Caki2 (cell line): ENCODE data around the gene TMEM198. TPM values are rescaled to one million over a fixed set of nuclear protein-coding genes. Genes with fewer than 3 reads are reported as not detected.

Experiments
- DNase-seq: peaks from one replicate; pipeline ENCODE4 v3.0.0-alpha.2; 2015; ENCODE audit warnings: low read depth
- in situ Hi-C: cut with HindIII; loops from 2 replicates; pipeline ENCODE4 v1.10.0; 2016; ENCODE audit warnings: low sequenced_read_pairs, low pct_unique_long_range_greater_than_20kb, mixed read lengths
- total RNA-seq: library from RNA; depleted of rRNA; stranded (reverse); fragments of >200 nt; shearing (Covaris generic); gene quantifications from 2 replicates; pipeline ENCODE4 v1.2.3, GENCODE V29; 2014; ENCODE audit warnings: low replicate concordance

Gene TMEM198
- total RNA-seq, 1 experiment from 2014 or later: 4.5 TPM

DNA sequence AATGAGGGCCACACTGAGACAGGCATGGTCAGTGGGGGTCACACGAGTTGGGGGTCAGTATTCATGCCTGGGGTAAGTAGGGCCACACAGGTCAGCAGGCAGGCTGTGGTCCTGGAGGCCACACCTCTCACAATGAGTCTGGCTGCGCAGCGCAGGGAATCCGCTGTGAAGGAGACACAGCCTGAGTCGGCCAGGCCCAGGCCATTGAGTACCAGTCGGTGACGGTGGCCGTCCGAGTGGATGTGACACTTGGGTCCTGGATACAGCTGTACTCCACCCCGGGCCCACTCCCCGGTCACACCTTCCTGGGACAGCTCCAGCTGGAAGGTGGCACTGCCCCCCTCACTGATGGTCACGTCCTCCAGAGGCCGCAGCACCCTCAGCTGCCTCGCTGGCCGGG is 10.5 kb downstream of the TMEM198 start:
- DNase-seq: no peak
- in situ Hi-C loops: no loop called here

DNA sequence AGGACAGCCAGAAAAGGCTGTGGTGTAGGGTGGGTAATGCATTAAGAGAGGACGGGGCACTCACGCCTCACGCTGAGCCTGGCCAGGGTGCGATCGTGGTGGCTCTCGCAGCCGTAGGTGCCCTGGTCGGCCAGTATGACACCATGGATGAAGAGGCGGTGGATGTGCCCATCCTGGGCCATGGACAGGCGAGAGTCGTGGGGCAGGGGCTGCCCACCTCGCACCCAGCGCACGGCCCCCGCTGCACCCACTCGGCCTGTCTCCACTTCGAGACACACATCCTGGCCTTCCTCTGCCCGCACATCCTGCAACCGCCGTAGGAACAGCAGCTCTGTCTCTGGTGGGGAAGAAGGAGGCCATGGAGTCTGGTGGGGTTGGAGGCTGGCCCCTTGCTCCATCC is 12.1 kb downstream of the TMEM198 start:
- in situ Hi-C loops: no loop called here

DNA sequence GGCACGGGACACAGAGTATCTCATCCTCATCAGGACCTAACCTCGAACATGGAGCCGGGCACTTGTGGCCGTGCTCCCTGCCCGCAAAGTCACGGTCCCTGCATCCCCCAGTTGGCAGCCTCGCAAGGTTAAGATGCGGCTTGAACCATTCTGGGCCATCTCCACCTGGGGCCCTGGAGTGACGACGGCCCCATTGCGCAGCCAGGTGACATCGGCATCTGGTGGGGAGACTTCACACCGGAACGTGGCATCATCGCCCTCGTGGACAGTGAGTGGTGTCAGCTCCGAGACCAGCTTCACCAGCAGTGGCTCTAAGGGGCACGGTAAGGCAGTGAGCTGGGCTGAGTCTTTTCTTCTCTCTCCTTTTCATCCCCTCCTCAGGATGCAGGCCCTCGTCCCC is 12.6 kb downstream of the TMEM198 start:
- no peak for DNase-seq
- in situ Hi-C loops: no loop called here

More for the DNA sequence above, 12.1 kb downstream of the TMEM198 start:
- DNase-seq: no peak

DNA sequence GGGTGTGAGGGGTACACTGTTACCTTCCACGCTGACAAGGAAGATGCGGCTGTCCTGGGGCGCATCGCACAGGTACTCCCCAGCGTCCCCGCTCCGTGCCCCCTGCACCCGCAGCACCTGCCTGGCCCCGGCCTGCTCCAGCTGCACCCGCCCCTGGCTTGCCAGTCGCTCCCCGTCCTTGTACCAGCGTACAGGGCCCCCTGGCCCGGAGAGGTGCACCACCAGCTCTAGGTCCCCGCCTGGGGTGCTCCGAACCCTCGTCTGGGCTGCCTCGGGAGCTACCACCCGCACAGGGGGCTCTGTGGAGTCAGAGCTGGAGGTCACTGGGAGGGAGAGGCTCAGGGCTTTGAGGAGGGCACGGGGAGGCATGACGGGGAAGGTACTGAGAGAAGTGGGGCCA is 13.5 kb downstream of the TMEM198 start:
- DNase-seq: no peak
- in situ Hi-C loops: no loop called here

DNA sequence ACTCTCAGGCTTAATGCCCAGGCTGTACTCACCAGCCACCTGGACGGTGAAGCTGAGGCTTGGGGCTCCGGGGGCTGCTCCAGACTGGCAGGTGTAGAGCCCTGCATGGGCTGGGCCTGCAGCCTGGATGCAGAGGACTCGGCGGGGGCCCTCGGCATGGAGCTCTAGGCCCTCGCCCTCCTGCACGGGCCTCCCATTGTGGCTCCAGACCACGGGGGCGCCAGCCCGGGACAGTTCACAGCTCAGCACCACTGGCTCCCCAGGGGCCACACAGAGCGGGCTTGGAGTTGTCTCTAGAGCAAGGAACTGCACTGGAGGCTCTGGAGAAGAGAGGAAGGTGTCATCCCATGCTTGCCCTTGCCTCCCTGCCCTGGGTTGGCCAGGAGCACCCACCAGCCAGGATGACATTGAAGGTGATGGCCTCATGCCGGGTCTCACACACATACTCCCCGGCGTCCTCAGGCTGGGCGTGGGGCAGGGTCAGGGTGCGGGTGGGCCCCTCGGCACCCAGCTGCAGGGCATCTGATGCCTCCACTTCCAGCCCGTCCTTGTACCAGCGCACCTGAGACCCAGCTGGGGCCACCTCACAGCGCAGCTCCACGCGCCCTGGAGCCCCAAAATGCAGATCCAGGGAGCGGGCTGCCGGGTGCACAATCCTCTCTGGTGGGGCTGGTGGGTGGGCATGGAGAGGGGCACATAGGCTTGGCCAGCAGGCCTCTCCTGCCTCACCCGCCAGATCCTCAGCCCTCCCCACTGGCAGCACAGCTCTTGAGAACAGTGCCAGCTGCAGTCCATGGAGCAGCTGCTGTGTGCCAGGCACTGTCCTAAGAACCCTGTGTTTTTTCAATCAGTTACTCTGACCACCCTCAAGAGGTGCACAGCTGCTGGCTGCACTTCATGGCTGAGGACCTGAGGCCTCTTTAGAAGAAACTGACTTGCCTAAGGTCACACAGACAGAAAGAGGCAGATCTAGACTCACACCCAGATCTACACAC is 14.3 kb downstream of the TMEM198 start:
- in situ Hi-C loops: no loop called here
- no peak for DNase-seq

DNA sequence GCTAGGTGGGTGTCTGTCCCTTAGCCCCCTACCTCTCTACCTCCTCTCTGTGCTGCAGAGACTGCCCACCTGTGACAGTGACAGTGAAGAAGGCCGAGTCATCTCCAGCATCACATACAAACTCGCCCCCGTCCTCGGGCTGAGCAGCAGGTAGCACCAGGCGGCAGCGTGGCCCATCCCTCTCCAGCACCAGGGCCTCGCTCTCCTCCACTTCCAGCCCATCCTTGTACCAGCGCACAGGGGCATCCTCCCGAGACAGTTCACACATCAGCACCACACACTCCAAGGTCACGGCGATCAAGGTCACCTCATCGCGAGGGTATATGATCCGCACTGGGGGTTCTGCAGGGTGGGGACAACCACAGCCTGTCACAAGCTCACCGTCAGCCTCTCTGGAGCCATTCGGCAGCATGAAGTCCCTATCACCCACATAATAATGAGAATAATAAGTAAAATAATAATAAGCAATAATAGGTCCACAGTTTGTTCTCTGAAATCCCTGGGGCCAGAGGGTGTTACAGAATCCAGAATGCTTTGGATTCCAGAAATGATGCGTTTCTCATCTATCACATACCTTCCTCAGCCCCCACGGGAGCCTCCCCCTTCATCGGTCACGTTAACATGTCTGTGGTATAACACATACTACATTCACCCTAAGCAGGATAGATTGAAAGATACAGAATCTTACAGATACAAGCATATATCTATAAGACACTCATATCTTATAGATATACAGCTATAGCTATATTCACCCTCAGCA is 15.5 kb downstream of the TMEM198 start:
- no peak for DNase-seq
- in situ Hi-C loops: no loop called here

DNA sequence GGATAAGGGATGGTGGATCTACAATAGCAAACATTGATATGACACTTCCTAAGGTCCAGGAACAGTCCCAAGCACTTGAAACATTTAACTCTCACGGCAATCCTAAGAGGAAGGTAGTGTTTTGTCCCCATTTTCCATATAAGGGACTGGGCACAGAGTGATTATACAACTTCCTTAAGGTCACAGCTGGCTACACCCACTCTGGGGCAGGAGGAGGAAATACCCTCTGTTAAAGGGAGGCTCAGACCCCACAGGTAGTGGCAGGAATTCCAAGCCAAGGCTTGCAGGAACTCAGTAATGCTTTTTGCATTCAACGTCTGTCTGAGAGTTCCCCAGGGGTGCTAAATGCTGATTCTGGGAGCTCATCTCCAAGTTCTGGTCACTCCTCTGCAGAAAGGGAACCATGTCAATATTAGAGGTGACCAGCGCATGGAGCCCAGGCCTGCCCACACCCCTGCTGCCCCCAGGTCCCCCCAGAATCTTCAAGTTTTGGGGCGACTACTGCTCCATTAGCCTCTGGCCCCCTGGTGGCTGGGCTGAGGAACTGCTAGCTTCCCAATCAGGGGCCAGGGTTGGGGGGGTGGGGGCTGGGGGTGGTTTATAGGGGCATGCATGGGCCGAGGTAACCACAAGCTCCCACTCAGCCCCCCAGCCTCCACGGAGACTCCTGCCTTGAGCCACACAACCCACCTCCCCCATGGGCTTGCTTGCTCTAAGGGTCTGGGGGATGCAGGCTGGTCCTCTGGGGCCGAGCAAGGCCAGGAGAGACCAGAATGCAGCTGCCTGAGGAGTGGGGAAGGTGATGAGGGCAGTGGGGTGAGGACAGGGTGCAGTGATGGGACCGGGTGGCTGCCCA is 16.4 kb downstream of the TMEM198 start:
- DNase-seq: no peak
- in situ Hi-C loops: no loop called here

DNA sequence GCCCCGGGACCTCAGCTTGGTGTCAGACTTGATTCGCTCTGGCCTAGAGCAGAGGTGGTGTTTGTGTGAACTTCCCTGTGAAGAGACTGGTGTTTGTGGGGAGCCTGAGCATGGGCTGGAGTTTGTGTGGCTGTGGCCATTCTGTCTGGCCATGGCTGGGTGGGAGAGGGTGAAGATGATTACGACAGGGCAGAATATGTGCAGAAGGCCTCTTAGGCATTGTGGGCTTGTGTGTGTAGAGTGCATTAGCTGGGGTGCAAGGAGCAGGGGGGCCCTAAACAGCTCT is 17.0 kb downstream of the TMEM198 start:
- in situ Hi-C loops: no loop called here
- no peak for DNase-seq

DNA sequence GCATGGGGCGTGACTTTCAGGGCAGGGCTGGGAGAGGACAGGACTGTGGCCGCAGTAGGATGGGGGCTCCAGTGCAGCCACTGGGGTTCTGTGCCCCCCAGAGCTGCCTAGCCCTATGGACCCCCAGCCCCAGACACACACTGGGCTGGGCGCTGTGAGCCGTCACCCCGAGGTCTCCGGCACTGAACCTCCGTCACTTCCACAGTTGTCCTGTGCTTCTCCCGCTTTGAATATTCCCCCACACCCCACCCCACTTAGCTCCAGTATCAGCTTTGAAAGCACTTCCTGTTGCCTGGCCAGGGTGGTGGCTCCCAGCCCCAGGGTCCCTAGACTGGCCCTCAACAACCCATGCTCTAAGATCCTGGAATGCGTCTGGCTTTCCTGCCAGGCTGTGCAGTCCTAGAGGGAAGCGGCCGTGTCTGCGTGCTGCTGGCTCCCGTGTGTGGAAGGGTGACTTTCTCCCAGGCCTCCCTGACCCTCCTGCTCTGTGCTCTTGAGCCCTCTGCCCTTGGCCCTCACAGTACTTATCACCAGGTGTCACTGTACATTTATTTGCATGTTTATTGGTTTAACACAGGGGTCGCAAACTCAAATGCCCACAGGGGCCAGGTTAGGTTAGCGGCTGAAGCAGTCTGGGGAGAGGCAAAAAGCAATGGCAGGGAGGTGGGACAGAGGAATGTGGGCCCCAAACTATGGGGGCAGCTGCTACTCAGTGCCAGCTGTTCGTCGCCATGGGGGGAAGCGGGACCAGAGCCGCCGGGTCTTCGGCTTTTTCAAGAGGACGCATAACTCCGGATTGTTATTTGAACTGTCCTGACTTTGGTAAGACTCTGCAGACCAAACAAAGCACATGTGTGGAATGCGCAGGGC is 17.6 kb downstream of the TMEM198 start:
- DNase-seq: no peak
- in situ Hi-C loops: no loop called here

DNA sequence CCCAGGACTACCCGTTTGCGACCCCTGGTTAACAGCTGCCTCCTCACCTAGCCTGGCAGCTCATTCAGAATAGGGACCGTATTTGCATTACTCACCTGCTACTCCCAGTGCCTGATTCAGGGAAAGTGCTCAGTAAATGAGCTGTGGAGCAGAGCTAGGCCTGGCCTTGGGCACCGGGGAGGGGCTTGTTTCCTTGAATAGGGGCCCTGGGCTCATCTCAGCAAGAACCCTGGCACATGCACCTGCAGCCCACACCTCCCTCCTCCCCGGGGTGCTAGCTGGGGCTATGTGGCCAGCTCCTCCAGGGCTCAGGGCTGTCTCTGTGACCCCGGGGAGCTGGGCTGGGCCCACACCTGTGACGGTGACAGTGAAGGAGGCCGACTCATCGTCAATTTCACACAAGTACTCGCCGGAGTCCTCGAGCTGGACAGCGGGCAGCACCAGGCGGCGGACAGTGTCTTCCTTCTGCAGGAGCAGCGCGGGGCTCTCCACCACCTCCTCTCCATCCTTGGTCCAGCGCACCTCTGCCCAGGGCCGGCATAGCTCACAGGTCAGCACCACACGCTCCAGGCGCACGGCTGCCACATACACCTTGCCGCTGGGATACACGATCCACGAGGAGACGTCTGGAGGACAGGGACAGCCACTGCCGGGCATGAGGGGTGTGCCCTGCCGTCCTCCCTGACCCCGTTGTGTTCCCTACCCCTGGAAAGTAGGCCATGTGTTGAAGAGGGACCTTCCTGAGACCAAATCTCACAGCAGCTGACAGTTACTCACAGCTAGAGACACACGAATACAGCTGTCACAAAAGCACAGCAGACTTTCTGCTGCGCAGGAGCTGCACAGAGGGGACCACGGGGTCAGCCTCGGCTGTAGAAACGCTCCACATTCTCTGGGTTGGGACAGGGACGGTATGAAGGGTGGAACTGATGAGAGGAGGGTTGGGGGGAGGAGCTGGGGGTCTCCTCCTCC is 18.5 kb downstream of the TMEM198 start:
- in situ Hi-C loops: no loop called here
- no peak for DNase-seq

DNA sequence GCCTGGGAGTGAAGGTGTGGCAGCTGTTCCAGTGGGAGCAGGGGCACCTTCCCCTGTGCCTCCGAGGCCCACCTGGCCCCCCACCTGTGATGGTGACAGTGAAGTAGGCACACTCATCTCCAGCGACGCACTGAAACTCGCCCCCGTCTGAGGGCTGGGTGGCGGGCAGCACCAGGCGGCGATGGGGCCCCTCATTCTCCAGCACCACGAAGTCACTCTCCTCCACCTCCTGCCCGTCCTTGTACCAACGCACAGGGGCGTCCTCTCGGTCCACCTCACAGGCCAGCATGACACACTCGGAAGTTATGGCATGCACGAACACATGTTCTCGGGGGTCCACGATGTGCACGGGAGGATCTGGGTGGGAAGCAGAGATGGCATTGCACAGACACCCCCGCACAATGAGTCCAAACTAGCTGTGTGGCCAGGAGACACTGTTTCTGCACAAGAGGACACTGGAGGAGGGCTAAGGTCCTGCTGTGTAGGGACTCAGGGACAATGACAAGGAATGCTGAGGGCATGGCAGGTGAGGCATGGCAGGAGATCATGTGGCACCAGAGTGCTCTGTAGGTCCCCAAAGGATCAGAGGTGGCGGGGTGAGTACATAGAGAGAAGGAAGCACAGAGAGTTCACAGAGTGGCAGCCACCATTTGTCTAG is 19.6 kb downstream of the TMEM198 start:
- no peak for DNase-seq
- in situ Hi-C loops: no loop called here

DNA sequence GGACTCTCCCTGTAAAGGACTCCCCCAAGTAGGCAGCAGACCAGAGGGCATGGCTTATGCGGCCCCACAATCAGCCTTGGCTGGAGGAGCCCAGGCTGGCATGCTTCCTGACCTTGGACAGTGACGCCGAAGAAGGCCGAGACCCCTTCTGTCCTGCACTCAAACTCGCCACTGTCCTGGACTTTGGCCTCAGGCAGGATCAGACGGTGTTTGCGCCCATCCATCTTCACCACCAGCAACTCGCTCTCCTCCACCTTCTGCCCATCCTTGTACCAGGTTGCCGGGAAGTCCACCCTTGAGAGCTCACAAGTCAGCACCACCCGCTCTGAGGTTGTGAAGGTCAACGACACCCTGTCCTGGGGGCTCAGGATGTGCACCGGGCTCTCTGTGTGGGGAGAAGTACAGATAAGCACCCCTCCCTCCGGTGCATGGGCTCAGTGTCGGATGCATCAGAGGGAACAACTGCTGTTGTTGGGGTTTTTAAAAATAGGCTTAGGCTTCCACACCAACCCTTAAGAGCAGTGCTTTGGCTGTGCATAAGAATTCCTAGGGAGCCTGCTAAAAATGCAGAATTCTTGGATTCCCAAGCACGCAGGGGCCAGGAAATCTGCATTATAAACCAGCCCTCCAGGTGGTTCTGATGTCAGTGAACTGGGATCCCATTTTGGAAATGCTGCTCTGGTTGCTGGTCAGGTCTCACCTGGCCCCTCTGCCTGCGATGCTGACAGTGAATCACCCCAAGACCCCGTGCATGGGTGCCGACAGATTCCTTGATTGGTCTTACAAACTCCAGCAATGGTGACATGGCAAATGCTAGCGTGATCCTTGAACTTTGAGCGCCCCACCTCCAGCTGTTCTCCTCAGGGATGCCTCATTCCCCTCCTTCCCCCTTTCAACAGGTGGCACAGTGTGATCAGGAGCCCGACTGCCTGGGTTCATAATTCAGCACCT is 21.6 kb downstream of the TMEM198 start:
- in situ Hi-C loops: no loop called here
- DNase-seq: no peak

DNA sequence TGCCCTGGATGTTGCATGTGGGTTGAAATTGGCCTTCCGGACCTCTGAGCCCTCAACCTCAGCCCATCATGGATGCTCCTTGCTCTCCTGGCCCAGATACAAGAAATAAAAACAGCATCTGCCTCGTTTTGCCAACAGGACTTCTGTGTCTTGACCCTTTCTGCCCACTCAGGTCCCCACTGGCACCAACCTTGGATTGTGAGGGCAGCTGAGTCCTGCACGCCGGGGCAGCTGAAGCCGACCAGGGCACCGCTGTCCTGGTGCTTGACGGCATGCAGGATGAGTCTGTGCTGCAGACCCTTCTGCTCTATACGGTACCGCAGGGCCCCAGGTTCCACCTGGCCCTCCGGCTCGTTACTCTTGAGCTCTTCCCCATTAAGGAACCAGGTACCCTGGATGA is 22.8 kb downstream of the TMEM198 start:
- in situ Hi-C loops: no loop called here
- DNase-seq: no peak

DNA sequence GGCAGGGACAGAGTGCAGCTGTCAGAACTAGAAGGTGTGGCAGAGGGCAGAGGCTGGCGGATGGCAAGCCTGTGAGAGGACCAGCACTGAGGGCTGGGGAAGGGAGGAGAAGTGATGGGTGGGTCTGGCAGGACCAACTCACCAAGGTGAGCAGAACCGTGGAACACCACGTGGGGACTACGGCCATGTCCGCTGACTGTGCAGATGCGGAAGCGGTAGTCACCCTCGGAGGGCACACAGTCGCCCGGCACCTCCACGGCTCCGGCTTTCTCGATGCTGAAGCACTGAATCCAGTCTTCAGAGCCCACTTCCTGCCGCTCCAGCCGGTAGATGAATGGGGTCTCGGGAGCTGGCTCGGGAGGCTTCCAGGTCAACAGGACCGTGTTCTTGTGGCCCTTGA is 23.3 kb downstream of the TMEM198 start:
- no peak for DNase-seq
- in situ Hi-C loops: no loop called here

DNA sequence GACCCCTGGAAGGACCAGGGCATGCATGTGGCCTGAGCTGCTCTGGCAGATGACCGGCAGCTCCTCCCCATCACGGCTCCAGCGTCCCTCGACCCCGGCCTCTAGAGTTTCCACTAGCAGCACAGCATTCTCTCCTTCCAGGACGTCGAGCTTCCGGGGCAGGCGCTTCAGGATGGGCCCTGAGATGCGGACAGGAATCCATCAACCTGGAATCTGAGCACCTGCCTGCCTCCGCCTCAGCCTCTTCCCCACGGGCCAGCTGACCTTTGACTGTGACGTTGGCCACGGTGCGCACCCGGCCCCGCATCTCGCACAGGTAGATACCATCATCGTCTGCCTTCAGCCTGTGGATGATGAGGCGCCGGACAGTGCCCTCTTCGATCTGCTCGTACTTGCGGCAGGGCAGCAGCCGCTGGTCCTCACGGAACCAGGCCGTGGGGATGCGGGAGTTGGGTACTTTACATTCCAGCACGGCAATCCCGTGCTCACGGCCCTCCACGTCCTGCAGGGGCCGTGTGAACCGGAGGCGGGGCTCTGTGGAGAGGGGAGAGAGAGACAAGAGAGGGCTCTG is 24.0 kb downstream of the TMEM198 start:
- in situ Hi-C loops: no loop called here
- no peak for DNase-seq
